ENCODE measurements around the gene SP6. TPM values are rescaled to one million over a fixed set of nuclear protein-coding genes. Genes with fewer than 3 reads are reported as not detected.

SP6 gene
- total RNA-seq, 4 donors from 2014 or later, result 1.1 to 6.4 (median 3.8) TPM

DNA sequence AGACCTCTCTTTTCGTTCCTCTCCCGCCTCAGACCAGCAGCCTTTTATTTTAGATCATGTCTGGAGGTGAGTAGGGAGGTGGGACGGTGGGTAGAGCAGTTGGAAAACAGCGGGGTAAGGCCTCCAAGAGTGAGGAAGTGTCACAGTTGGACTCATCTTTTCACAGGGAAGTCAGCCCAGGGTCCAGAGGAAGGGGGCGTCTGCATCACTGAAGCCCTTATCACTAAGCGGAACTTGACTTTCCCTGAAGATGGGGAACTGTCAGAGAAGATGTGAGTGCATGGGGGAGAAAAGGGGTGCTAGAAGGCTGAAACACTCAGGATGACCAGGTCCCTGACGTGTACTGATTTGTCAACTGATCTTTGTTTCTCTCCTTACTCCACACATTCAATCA lies 19.0 kb downstream of the SP6 start:
- Histone ChIP-seq H3K36me3 (peaks cover 4 to 36% (median 13%) of the 10 kb centered on the region in 3 donors), H3K4me3 (peak overlapping the region; percentile 66 to 97 (median 79)), H3K9me3 (no peaks in the 10 kb centered on the region), H3K4me1 (peaks cover 7 to 29% (median 19%) of the 10 kb centered on the region in 3 donors), H3K27ac (peak overlapping the region in 2 of 4 donors; percentile 86 to 88), H3K27me3 (no peaks in the 10 kb centered on the region)
- DNase-seq, result no peak
- intact Hi-C loops (cut with DNase I), result no loop called here
- WGBS, 2 donors, result 8 to 14% methylated on average over 7 of the region's 7 CpGs
- TF ChIP-seq, protein P1, sequence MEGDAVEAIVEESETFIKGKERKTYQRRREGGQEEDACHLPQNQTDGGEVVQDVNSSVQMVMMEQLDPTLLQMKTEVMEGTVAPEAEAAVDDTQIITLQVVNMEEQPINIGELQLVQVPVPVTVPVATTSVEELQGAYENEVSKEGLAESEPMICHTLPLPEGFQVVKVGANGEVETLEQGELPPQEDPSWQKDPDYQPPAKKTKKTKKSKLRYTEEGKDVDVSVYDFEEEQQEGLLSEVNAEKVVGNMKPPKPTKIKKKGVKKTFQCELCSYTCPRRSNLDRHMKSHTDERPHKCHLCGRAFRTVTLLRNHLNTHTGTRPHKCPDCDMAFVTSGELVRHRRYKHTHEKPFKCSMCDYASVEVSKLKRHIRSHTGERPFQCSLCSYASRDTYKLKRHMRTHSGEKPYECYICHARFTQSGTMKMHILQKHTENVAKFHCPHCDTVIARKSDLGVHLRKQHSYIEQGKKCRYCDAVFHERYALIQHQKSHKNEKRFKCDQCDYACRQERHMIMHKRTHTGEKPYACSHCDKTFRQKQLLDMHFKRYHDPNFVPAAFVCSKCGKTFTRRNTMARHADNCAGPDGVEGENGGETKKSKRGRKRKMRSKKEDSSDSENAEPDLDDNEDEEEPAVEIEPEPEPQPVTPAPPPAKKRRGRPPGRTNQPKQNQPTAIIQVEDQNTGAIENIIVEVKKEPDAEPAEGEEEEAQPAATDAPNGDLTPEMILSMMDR (IDR thresholded peaks at IDR 0.05), result no peak
- no peak for TF ChIP-seq POLR2A (IDR thresholded peaks at IDR 0.05)

DNA sequence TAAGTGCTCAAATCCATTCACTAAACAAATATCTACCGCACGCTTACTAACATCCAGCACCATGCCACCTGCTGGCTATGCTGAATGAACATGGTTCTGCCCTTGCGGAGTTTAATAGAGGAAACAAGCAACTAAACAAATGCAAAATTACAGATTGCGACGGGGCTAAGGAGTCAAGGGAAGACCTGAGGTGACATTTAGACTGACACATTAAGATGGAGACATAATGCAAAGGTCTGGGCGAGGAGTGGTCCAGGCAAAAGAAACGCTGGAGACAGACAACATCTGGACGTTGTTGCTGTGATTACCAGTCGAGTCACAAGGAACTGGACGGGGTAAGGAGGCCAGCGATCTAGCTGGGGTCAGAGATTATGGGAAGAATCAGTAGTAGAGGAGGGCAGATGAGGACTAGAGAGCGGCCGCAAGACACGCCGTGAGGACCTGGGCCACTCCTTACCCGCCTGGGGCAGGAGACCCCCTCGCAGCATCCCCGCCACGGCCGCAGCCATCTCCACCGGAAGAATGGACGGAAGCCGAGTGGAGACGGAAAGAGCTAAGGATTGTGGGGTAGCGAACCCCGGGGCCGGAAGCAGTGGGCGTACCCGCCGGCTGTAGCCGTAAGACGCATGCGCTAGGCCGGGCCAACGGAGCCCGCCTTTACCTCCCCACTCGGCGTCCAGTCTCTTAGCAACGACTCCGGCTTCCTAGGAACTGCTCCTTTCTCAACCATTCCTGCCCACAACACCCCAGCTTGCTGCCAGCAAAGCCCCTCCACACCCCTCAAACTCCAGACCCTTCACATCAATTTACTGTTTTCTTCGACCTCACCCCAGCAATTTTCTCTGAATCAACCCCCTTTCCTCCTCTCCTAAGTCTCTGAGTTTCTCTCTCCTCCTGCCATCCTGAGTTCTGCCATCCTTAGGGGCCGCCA lies 19.7 kb downstream of the SP6 start, which contains the start of the genes LRRC46 and MRPL10:
Gene LRRC46 (plus strand): TSS at position 668 of the 931 bp plus-strand sequence. CDS start 320 bp downstream, outside the sequence.
Gene MRPL10 (minus strand): TSS at position 539 of the 931 bp plus-strand sequence. CDS start 30 bp downstream, at position 509.
- peak within 1 kb of the TSS; percentile 66 to 97 (median 79) for H3K4me3 ChIP-seq
- 0 to 1% methylated on average over 33 to 41 of the region's 42 CpGs for WGBS, 2 donors
- no peaks in the 10 kb centered on the region for H3K9me3 ChIP-seq
- H3K4me1 ChIP-seq, result peaks cover 7 to 29% (median 19%) of the 10 kb centered on the region in 3 donors
- peaks cover 11 to 36% (median 20%) of the 10 kb centered on the region in 3 donors for H3K36me3 ChIP-seq
- TF ChIP-seq, protein P1 (IDR thresholded peaks at IDR 0.05), result peak in 3 of 6 experiments; percentile 10 to 57 (median 31)
- peak in 3 of 4 donors; percentile 68 to 87 (median 76) for TF ChIP-seq POLR2A (IDR thresholded peaks at IDR 0.05)
- H3K27me3 ChIP-seq, result no peaks in the 10 kb centered on the region
- peak within 1 kb of the TSS; percentile 75 to 88 (median 82) for H3K27ac ChIP-seq
- peak; percentile 57 for DNase-seq
- intact Hi-C loops (cut with DNase I), result no loop called here

DNA sequence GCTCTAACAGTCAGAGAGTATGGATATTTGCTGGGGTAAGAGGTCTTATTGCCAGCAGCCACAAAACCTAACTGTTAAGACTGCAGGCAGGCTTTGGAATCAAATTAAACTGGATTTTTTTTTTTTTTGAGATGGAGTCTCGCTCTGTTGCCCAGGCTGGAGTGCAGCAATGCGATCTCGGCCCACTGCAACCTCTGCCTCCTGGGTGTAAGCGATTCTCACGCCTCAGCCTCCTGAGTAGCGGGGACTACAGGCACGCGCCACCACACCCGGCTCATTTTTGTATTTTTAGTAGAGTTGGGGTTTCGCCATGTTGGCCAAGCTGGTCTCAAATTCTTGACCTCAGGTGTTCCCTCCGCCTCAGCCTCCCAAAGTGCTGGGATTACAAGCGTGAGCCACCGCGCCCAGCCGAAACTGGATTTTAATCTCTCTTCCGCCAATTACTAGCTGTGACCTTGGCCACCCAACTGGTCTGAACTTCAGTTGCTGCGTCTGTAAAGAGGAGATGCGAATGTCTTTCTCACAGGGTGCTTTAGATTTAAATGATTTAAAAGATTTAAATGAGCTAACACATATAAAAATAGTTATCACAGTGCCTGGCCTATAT lies 20.5 kb downstream of the SP6 start:
- intact Hi-C loops (cut with DNase I), result no loop called here
- peaks cover 7 to 29% (median 19%) of the 10 kb centered on the region in 3 donors for H3K4me1 ChIP-seq
- no peaks in the 10 kb centered on the region for H3K9me3 ChIP-seq
- peaks cover 13 to 36% (median 25%) of the 10 kb centered on the region in 3 donors for H3K36me3 ChIP-seq
- H3K27me3 ChIP-seq, result no peaks in the 10 kb centered on the region
- no peak for TF ChIP-seq POLR2A (IDR thresholded peaks at IDR 0.05)
- TF ChIP-seq, protein P1 (IDR thresholded peaks at IDR 0.05), result no peak
- DNase-seq, result no peak
- H3K27ac ChIP-seq, result peak overlapping the region; percentile 75 to 88 (median 82)
- peak overlapping the region; percentile 66 to 97 (median 79) for H3K4me3 ChIP-seq
- 53 to 63% methylated on average over 10 to 15 of the region's 18 CpGs for WGBS, 2 donors

DNA sequence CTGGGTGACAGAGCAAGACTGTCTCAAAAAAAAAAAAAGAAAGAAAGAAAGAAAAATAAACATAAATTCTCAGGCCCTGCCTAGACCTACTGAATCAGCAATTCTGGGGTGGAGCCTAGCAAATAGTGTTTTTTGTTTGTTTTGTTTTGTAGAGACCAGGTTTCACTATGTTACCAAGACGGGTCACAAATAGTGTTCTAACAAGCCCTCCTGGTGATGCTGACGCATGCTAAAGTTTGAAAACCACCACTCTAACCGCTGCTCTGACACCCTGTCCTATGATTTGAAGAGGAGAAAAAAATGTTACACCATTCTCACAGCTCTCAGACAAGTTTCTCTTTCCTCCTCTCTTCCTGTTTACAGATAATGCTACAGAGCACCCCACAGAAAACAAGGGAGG lies 21.1 kb downstream of the SP6 start:
- 51 to 78% methylated on average over 3 of the region's 3 CpGs for WGBS, 2 donors
- no peak overlapping the region for H3K4me3 ChIP-seq
- H3K9me3 ChIP-seq, result no peaks in the 10 kb centered on the region
- peaks cover 13 to 41% (median 28%) of the 10 kb centered on the region in 3 donors for H3K36me3 ChIP-seq
- DNase-seq, result no peak
- H3K4me1 ChIP-seq, result peaks cover 7 to 29% (median 19%) of the 10 kb centered on the region in 3 donors
- H3K27me3 ChIP-seq, result no peaks in the 10 kb centered on the region
- intact Hi-C loops (cut with DNase I), result no loop called here
- peak in 1 of 4 donors; percentile 25 for TF ChIP-seq POLR2A (IDR thresholded peaks at IDR 0.05)
- TF ChIP-seq, protein P1 (IDR thresholded peaks at IDR 0.05), result no peak
- H3K27ac ChIP-seq, result peak overlapping the region in 2 of 4 donors; percentile 86 to 88
